GM12878 (cell line): ENCODE results near the gene ACACB. TPM values are rescaled to one million over a fixed set of nuclear protein-coding genes. Genes with fewer than 3 reads are reported as not detected.

Source experiments
- ATF7 ChIP-seq: fragments of 450-650 bp; IDR thresholded peaks from 2 replicates; pipeline ENCODE4 v1.6.1; 2016; ENCODE audit warnings: low read depth, mild to moderate bottlenecking
- PRDM15 ChIP-seq: fragments of 450-650 bp; formaldehyde crosslinking; IDR thresholded peaks from 2 replicates; pipeline ENCODE4 v1.4.0; 2020; ENCODE audit warnings: mild to moderate bottlenecking, moderate library complexity
- SKIL ChIP-seq: fragments of 450-650 bp; IDR thresholded peaks from 2 replicates; pipeline ENCODE4 v1.6.1; 2017; ENCODE audit warnings: mild to moderate bottlenecking, low read depth, inconsistent platforms; ENCODE audit not compliant: poor library complexity, severe bottlenecking
- SMARCA5 ChIP-seq: fragments of 450-650 bp; IDR thresholded peaks from 2 replicates; pipeline ENCODE4 v1.6.1; 2017; ENCODE audit warnings: mild to moderate bottlenecking
- YY1 ChIP-seq: IDR thresholded peaks from 2 replicates; pipeline ENCODE4 v1.6.1; 2011; ENCODE audit warnings: low read depth, mild to moderate bottlenecking, low read length
- polyA plus RNA-seq, 11 experiments: library from polyadenylated mRNA; depleted of rRNA in 4 of 11; unstranded in 6 of 11; stranded (reverse) in 5 of 11; fragments of >200 nt; fragmentation: Nextera tagmentation in 4 of 11; fragmentation: Illumina TruSeq in 1 of 11; extraction: Ambion mirVana in 4 of 11; extraction: Trizol in 1 of 11; gene quantifications; 1 replicate in 1 of 11; 2 replicates in 10 of 11; pipeline versions ENCODE4 v1.2.1 to v1.2.3, GENCODE V29; 2011 to 2016; ENCODE audit warnings: inconsistent platforms in 2 of 11, missing spikeins in 2 of 11, low read depth in 1 of 11
- total RNA-seq, 4 experiments: library from RNA; depleted of rRNA in 3 of 4; stranded (reverse); fragments of >200 nt in 3 of 4; fragmentation: Illumina TruSeq in 1 of 4; extraction: Trizol in 1 of 4; gene quantifications; 2 replicates each; pipeline versions ENCODE4 v1.2.1 to v1.2.3, GENCODE V29; 2013 to 2021

The ACACB gene
- total and polyA plus RNA-seq, 10 of the 15 experiments (the other 5 are each of a cell fraction or from before 2014, with no cell fraction given): 0.05 to 1.9 (median 0.38) TPM; not detected in 2

GRCh38 chr12:109264095-109264942 lies 147.9 kb downstream of the ACACB start (continued):
- TF ChIP-seq ATF7: no peak
- TF ChIP-seq YY1: peak; percentile 86
- no peak for TF ChIP-seq PRDM15 (CRISPR knock-in tag)
- no peak for TF ChIP-seq SMARCA5
- no peak for TF ChIP-seq SKIL
- TF ChIP-seq, all 136 proteins: peak for 5
